ENCODE data around the gene EVC2.

DNA sequence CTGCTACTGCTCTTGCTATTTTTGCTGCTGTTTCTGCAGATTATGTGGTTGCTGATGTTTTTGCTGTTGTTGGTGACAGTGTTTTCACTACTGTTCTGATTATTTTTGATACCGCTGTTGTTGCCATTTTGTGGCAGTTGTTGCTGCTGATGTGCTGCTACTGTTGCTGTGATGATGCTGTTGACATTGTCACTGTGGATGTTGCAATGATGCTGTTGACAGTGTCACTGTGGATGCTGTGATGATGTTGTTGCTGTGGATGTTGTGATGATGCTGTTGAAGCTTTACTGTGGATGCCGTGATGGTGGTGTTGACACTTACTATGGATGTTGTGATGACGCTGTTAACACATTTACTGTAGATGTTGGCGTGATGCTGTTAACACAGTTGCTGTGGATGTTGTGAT lies 180.3 kb downstream of the EVC2 start:
- no peak for TF ChIP-seq POLR2A (IDR thresholded peaks at IDR 0.05)
- TF ChIP-seq, protein P1, sequence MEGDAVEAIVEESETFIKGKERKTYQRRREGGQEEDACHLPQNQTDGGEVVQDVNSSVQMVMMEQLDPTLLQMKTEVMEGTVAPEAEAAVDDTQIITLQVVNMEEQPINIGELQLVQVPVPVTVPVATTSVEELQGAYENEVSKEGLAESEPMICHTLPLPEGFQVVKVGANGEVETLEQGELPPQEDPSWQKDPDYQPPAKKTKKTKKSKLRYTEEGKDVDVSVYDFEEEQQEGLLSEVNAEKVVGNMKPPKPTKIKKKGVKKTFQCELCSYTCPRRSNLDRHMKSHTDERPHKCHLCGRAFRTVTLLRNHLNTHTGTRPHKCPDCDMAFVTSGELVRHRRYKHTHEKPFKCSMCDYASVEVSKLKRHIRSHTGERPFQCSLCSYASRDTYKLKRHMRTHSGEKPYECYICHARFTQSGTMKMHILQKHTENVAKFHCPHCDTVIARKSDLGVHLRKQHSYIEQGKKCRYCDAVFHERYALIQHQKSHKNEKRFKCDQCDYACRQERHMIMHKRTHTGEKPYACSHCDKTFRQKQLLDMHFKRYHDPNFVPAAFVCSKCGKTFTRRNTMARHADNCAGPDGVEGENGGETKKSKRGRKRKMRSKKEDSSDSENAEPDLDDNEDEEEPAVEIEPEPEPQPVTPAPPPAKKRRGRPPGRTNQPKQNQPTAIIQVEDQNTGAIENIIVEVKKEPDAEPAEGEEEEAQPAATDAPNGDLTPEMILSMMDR (IDR thresholded peaks at IDR 0.05), result no peak
